Left forelimb (tissue), 1 donor: ENCODE results near the gene HOXA3.

Source experiments
- DNase-seq: peaks from one replicate; pipeline ENCODE4 v3.0.0-alpha.2; 2018; ENCODE audit warnings: low spot score

The HOXA3 gene

DNA sequence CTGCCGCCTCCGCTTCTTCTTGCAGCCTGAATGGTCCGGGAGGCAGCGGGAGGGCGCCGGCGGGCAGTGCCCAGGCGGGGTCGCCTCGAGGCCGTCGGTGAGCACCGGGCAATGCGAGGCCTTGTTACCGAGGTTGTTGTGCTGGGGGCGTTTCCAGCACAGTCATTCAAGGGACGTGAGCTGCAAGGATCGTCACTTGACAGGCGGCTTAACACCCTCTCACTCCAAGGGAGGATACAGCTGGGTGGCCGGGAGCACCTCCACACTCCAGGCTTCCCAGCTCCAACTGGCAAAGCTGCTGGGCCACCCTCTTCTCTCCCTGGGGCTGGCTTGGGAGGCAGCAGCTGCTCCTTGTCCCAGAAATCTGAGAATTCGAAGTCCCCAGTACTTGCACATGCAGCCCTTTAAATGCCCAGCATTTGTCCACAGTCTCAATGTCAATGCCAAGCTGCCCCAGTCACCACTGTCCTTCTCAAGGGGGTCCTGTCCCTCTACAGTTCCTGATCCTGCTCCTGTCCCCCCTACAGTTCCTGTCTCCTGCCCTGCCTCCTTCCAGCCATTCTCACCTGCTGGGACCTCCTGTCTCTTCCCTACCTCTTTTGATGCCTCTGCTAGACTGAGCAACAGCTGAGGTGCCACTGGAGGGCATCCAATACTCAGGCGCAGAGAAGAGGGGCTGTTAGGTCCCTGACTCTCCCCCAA lies 37.1 kb upstream of the HOXA3 start:
- peak; percentile 69 for DNase-seq

- DNase-seq = peak; percentile 74
Observed at GRCh38 chr7:27188386-27189294, 36.3 kb upstream of the HOXA3 start.

- DNase-seq = peak; percentile 70
Observed at GRCh38 chr7:27187475-27188385, 35.3 kb upstream of the HOXA3 start.

DNA sequence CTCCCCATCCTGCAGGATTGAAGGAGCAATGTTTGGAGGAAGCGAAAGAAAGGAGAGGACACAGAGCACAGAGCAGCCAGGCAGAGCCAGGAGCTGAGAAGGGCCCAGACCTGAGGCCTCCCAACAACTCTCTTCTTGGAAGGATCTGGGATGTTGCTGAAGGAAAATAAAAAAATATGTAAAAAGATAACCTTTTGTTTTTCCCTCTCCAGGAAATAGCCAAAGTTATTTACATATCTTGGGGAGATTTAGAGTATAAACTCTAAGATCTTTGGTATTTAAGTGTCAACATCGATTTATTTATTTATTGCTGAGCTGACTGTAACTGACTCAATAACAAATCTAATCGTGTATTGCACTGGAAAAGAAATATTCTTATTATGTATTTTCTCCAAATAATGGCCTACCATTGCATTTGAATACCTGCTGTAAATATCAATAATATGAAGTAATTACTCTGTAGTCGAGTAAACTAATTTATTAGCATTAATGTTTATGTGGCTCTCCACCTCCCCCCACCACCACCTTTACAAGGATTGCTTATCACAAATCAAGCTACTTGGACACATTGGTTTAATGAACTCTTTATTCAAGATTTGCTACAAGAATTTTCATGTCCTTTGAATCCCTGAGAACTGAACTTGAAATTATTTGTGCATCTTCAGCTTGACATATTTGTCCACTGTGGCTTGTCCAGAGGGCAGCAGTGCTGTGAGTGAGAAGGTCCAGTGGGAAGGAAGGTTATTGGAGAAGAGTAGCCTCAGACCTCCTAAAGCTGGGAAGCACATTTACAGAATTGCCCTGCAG lies 34.5 kb upstream of the HOXA3 start:
- DNase-seq = peak; percentile 56

DNA sequence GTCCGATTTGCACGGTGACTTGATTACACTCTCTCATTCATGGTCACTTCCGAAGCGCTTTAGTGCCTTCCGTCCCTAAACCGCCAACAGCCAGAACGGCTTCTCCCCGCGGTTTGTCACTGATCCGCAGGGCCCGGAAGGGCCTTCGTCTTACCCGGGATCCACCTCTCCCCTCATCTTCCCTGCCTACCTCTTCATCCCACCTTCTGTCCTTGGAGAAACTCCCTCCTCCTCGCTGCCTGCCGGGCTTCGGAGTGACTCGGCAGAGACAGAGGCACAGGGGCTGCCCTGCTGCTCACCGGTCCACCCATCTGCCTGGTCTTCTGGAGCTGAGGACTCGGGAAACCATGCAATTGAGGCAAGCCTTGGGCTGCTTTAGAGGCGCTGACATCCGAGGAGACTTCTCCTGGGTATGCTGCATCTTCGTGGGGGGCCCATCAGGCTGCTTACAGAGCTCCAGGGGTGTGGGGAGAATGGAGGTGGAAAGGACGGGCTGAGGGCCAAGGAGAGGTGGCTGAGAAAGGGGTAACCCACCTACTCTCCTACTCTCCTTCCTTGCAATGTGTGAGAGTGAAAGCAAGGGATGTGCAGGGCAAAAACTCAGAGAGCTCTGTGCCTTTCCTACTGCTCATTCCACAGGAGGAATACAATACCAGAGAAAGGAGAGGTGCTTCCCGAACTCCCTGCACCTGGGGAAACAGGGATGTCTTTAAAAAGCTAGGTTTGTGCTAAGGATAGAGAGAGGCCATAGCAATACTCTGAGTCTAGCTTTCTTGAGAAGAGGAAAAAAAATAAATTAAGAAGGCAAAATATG lies 33.7 kb upstream of the HOXA3 start:
- DNase-seq = peak; percentile 70

DNA sequence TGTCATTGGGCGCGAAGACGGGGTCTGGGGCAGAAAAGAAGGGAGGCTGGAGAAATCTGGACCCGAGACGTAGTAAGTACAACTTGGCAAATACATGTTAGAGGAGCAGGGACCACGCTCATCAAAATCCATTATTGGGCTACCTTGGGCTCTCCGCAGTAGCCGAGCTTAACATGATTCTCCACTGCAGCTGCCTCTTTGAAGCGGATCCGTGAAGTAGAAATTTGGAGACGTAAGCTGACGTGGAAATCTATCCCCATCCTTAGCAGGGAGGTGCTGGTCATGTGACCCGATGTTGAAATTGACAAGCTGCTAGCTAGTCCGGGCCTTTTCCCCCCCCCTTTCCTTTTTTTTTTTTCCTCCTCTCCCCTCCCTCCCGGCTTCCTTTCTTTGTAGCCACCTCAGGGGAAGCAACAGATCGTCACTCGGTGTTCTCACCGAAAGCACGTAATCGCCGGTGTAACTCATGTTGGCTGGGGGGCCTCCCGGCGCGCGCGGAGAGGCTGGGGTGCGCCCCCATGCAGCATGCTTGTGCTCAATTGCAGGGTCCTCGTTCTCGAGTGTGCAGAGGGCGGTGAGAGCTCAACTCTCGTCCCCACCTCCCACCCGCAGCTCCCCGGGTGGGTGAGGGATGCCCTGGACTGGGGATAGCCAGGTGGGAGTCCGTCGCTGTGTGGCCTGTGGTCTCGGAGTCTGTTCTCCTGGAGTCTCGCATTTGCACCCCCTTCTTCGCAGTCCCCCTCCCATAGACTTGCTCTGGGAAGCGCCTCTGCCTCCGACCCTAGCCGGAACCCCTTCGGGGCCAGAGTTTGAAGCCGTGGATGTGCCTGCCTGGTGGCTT lies 32.9 kb upstream of the HOXA3 start, which contains the start of gene HOXA11:
HOXA11 (minus strand) TSS at position 220 of the 841 bp plus-strand sequence; CDS start at position 132, 88 bp downstream.
- peak; percentile 79 for DNase-seq

GRCh38 chr7:27184337-27185012 lies 32.1 kb upstream of the HOXA3 start:
- no peak for DNase-seq

DNA sequence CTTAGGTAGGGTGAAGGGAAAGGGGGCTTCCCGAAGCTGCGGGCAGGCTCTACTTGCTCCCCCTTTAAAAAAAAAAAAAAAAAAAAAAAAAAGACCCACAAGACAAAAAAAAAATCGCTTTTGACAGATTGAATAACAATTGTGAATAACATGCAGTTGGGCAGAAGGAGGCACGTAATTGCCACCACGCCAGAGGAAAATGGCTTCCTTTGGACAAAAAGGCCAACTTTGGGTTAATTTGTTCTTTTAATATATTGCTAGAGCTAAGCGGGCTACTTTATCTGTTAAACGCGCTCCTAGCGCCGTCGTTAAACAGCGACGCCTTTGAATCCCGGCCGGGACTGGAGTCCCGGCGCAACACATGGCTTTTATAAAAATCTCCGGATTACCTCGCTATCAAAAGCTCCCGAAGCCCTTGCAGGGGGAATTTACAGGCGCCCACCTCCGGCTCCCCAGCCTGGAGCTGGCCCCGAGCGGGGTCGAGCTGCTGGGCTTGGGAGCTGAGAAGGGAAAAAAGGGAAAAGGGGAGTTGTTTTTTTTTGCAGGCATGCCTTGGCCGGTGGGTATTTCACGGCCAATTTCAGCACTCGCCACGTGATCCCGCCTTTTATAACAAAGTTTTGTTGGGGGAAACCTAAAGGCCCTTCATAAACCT lies 31.4 kb upstream of the HOXA3 start:
- peak; percentile 66 for DNase-seq

DNA sequence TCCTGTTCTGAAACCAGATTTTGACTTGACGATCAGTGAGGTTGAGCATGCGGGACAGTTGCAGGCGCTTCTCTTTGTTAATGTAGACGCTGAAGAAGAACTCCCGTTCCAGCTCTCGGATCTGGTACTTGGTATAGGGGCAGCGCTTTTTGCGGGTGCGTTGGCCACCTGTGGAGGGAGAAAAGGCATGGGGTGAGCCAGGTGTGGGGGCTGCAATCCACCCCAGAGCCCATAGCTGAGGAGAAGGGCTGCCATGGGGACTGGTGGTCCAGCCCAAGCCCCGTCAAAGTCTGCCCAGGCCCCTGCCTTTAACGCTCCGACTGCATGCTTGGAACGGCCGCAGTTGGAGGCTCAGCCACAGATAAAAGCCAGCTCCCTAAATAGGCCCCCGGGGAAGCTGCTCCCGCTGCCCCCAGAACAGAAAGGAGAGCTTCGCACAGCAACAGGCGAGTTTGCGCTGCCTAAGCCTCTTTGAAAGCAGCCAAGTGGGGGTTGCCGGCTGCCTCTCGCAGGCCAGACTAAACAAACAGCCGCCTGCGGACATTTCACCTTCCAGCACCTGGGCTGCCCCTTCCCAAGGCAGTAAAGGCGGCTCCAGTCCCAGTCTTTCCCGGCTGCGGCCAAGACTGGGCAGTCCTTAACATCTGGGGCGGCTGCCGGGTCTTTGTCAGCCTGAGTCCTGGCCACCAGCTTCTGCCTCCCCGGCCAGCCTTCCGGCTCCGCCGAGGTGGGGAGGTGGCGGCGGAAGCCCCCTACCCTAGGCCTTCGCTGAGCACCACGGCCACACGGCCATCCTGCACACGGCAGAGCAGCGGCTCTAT lies 30.7 kb upstream of the HOXA3 start:
- DNase-seq = peak; percentile 75

- peak; percentile 65 for DNase-seq
Observed at GRCh38 chr7:27182285-27182841, 30.0 kb upstream of the HOXA3 start.

DNA sequence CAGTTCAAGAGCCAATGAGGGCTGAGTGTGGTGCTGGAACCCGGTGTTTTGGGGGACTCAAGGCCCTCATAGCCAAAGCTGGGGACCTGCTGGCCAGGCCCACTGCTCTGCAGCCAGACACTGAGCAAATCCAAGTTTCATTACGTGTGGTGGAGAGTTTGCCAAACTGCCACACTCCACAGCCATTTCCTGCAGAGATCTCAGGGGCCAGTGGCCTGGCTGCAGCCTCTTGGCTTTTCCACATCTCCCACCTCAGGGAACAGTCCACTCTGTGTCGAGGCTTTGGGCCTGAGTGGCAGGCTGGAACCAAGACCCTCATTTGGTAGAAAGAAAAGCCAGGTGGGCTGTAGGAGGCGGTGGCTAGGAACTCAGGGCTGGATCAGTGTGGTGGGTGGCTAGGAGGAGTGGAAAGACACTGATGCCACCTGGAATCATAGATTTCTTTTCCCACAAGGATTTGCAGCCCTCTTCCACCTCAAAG lies 29.5 kb upstream of the HOXA3 start:
- peak; percentile 63 for DNase-seq

DNA sequence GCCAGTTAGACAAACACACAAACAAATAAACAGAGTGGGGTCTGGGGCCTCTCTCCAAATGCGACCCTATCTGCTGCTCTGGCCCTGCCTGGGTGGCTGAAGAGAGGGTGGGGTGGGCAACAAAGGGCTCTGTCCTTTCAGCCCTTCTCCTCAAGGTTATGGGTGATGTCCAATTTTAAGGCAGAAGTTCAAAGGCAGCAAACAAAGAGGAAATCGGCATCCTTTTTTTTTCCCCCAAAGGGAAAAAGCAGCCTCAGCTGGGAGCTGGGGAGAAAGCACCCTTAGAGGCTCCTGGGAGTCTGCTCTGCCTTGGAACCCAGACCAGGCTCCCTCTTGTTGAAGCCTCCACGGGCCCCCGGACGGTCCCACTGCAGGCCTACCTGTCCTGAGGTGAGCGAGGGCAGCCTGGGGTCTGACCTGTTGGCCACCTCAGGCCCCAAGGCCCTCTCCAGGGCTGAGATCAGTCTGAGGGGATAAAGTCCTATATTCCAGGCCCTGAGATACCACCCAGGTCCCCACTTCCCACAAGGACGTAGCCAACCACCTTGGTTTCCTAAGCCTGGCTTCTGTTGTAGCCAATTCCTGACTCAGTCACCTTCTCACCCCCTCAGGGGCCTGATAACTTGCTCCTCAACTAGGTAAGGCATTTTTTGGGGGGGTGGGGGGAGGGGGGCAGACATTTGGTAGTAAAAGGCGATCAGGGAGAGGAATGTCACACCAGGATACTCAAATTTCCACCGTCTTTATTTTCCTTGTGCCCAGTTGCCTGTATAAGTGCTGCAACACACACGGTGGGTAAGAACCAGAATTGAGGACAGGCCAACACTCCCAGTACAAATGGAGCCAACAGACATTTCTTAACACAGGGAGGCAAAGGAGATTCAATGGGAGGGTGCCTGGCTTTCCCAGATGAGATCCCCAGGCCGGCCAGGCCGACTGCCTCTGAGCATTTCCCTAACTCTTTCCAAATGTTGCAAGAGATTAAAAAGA lies 28.3 kb upstream of the HOXA3 start:
- DNase-seq = peak; percentile 62

- DNase-seq = peak; percentile 94
Observed at GRCh38 chr7:27179503-27180430, 27.4 kb upstream of the HOXA3 start.

DNA sequence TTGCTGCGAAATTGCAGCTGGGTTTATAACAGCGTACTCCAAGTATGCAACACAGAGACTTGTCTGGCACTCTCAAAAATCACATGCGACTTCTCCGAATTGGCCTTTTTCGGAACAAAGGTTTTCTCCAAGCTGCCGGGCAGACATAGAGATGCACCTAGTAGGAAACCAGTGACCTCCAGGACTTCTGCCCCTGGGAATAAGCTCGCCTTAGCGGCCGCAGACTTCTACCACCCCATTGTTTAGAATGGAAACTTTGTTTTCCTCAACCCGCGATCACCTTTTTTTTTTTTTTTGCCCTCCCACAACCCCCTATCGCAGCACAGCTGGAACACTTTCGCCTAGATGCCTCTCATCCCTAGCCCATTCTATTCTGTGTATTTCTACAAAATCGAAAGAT lies 26.6 kb upstream of the HOXA3 start:
- DNase-seq = peak; percentile 69
